Vagina (tissue), 2 donors: ENCODE measurements around the gene MTMR4. TPM values are rescaled to one million over a fixed set of nuclear protein-coding genes. Genes with fewer than 3 reads are reported as not detected.

Experiments used
- DNase-seq, 2 donors: peaks; one replicate each; pipeline ENCODE4 v3.0.0-alpha.2; 2017; ENCODE audit errors: extremely low spot score in 2 of 2
- H3K27ac ChIP-seq: fragments of 200-600 bp; sonication (generic); one replicate; pipeline ENCODE4 v1.5.1; 2019
- H3K27me3 ChIP-seq: fragments of 200-600 bp; sonication (generic); one replicate; pipeline ENCODE4 v1.5.1; 2019
- H3K36me3 ChIP-seq, 2 donors: fragments of 200-600 bp; sonication (generic); one replicate each; pipeline ENCODE4 v1.5.1; 2017 to 2019
- H3K4me1 ChIP-seq: fragments of 200-600 bp; sonication (generic); one replicate; pipeline ENCODE4 v1.5.1; 2019
- H3K4me3 ChIP-seq, 2 donors: fragments of 200-600 bp; sonication (generic); 1 replicate in 1 of 2; 2 replicates in 1 of 2; pipeline ENCODE4 v1.5.1; 2016 to 2019
- H3K9me3 ChIP-seq: fragments of 200-600 bp; sonication (generic); one replicate; pipeline ENCODE4 v1.5.1; 2019
- CTCF ChIP-seq, 3 experiments: fragments of 450-650 bp in 2 of 3; fragments of 200-600 bp in 1 of 3; sonication (generic) in 1 of 3; IDR thresholded peaks; one replicate each; pipeline ENCODE4 v1.5.1; 2017 to 2019; ENCODE audit warnings: antibody characterized with exemption in 3 of 3, mild to moderate bottlenecking in 2 of 3, moderate library complexity in 2 of 3
- POLR2A ChIP-seq, 2 donors: fragments of 450-650 bp; IDR thresholded peaks; one replicate each; pipeline ENCODE4 v1.6.1; 2017; ENCODE audit warnings: antibody characterized with exemption in 2 of 2, mild to moderate bottlenecking in 2 of 2, moderate library complexity in 2 of 2
- POLR2AphosphoS5 ChIP-seq, 2 donors: sonication (generic); formaldehyde crosslinking; IDR thresholded peaks; one replicate each; pipeline ENCODE4 v1.9.0; 2017; ENCODE audit warnings: antibody characterized with exemption in 2 of 2, mild to moderate bottlenecking in 2 of 2, low read depth in 1 of 2; ENCODE audit not compliant: insufficient read depth in 1 of 2
- intact Hi-C: fragments of 100-400 bp; cut with DNase I; formaldehyde crosslinking; loops from one replicate; pipeline ENCODE4 v1.15.1; 2023
- total RNA-seq: library from RNA; depleted of rRNA; stranded (reverse); fragments of >200 nt; gene quantifications from one replicate; pipeline ENCODE4 v1.2.3, GENCODE V29; 2016

Gene MTMR4
- total RNA-seq, 1 donor from 2014 or later = 15.7 TPM

GRCh38 chr17:58476812-58477211 lies 37.6 kb downstream of the MTMR4 start:
- TF ChIP-seq CTCF (IDR thresholded peaks at IDR 0.05) (no peak), POLR2AphosphoS5 (IDR thresholded peaks at IDR 0.05; ENCODE audit: insufficient read depth in 1 of 2, low read depth in 1 of 2) (no peak), POLR2A (IDR thresholded peaks at IDR 0.05) (no peak)
- intact Hi-C loops = no loop called here
- no peaks in the 10 kb centered on the region for H3K36me3 ChIP-seq
- DNase-seq = no peak
- H3K4me1 ChIP-seq = no peaks in the 10 kb centered on the region
- H3K4me3 ChIP-seq = no peak overlapping the region
- H3K27me3 ChIP-seq = no peaks in the 10 kb centered on the region
- no peaks in the 10 kb centered on the region for H3K9me3 ChIP-seq
- H3K27ac ChIP-seq = no peak overlapping the region

GRCh38 chr17:58475985-58476384 lies 38.5 kb downstream of the MTMR4 start:
- no peak overlapping the region for H3K27ac ChIP-seq
- H3K9me3 ChIP-seq = no peaks in the 10 kb centered on the region
- no peaks in the 10 kb centered on the region for H3K36me3 ChIP-seq
- H3K4me1 ChIP-seq = no peaks in the 10 kb centered on the region
- DNase-seq = no peak
- H3K27me3 ChIP-seq = no peaks in the 10 kb centered on the region
- H3K4me3 ChIP-seq = no peak overlapping the region
- TF ChIP-seq CTCF (IDR thresholded peaks at IDR 0.05) (no peak), POLR2AphosphoS5 (IDR thresholded peaks at IDR 0.05; ENCODE audit: insufficient read depth in 1 of 2, low read depth in 1 of 2) (no peak), POLR2A (IDR thresholded peaks at IDR 0.05) (no peak)
- intact Hi-C loops = no loop called here

- intact Hi-C loops = no loop called here
- no peak overlapping the region for H3K4me3 ChIP-seq
- H3K27ac ChIP-seq = no peak overlapping the region
- H3K4me1 ChIP-seq = no peaks in the 10 kb centered on the region
- no peak for DNase-seq
- no peaks in the 10 kb centered on the region for H3K36me3 ChIP-seq
- no peak for TF ChIP-seq CTCF (IDR thresholded peaks at IDR 0.05)
- TF ChIP-seq POLR2A (IDR thresholded peaks at IDR 0.05) = no peak
- TF ChIP-seq POLR2AphosphoS5 (IDR thresholded peaks at IDR 0.05; ENCODE audit: insufficient read depth in 1 of 2, low read depth in 1 of 2) = no peak
- H3K27me3 ChIP-seq = no peaks in the 10 kb centered on the region
- no peaks in the 10 kb centered on the region for H3K9me3 ChIP-seq
These were observed 44.1 kb downstream of the MTMR4 start for GRCh38 chr17:58470356-58470755.

GRCh38 chr17:58468944-58469343 lies 45.5 kb downstream of the MTMR4 start:
- Histone ChIP-seq H3K36me3 (no peaks in the 10 kb centered on the region), H3K4me1 (no peaks in the 10 kb centered on the region), H3K9me3 (no peaks in the 10 kb centered on the region), H3K27me3 (no peaks in the 10 kb centered on the region), H3K27ac (no peak overlapping the region), H3K4me3 (no peak overlapping the region)
- no peak for TF ChIP-seq POLR2A (IDR thresholded peaks at IDR 0.05)
- no peak for TF ChIP-seq CTCF (IDR thresholded peaks at IDR 0.05)
- TF ChIP-seq POLR2AphosphoS5 (IDR thresholded peaks at IDR 0.05; ENCODE audit: insufficient read depth in 1 of 2, low read depth in 1 of 2) = no peak
- intact Hi-C loops = no loop called here
- no peak for DNase-seq

- Histone ChIP-seq H3K36me3 (no peaks in the 10 kb centered on the region), H3K27ac (no peak overlapping the region), H3K9me3 (no peaks in the 10 kb centered on the region), H3K27me3 (no peaks in the 10 kb centered on the region), H3K4me1 (no peaks in the 10 kb centered on the region), H3K4me3 (no peak overlapping the region)
- no peak for TF ChIP-seq CTCF (IDR thresholded peaks at IDR 0.05)
- TF ChIP-seq POLR2AphosphoS5 (IDR thresholded peaks at IDR 0.05; ENCODE audit: insufficient read depth in 1 of 2, low read depth in 1 of 2) = no peak
- no peak for DNase-seq
- intact Hi-C loops = no loop called here
These were observed 58.9 kb downstream of the MTMR4 start for GRCh38 chr17:58455491-58455890.
